GM19025 (cell line): ENCODE measurements around the gene YAP1.
"Not testable (repeated sequence)": the region's sequence is repeated elsewhere in the genome, so short reads cannot be mapped to it uniquely, and the experiment has no call there.

Experiments
- ATAC-seq: cut with Tn5 transposase; IDR thresholded peaks from one replicate; pipeline ENCODE4 v1.9.1; 2021; ENCODE audit warnings: mild to moderate bottlenecking, low read depth, moderate library complexity; ENCODE audit not compliant: unreplicated experiment

The YAP1 gene

DNA sequence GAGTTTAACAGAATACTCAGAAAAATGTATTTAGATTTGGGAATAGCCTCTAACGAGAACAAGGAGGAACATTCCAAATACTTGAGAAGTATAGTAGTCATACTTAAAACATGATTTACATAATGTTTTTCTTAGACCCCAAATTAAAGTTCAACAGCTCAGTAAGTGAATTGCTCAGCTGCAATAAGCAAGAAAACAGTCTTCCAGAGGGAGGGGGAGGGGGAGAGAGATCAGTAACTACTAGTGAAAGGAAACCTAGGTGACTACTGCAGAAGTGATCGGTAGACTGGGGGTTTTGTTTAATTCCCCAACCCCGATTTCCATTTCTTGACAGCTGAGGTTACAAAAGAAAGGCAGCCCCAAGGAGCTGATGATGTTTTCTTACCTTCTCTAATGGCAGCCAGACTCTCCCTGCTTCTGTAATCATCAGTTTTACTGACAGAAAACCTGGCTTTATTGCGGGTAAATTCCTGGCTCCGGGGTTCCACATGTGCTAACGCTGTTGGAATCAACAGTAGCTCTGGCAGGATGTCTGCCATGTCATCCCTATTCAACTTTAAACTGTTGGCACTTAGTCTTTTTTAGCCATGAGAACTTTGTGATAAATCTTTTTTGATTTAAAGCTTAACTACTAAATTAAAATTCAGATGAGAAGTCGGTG, 124.7 kb downstream of the YAP1 start:
- ATAC-seq = no peak

GRCh38 chr11:102237096-102237735, 127.0 kb downstream of the YAP1 start:
- ATAC-seq = no peak

- ATAC-seq = no peak
Observed at GRCh38 chr11:102238391-102238821, 128.2 kb downstream of the YAP1 start.

DNA sequence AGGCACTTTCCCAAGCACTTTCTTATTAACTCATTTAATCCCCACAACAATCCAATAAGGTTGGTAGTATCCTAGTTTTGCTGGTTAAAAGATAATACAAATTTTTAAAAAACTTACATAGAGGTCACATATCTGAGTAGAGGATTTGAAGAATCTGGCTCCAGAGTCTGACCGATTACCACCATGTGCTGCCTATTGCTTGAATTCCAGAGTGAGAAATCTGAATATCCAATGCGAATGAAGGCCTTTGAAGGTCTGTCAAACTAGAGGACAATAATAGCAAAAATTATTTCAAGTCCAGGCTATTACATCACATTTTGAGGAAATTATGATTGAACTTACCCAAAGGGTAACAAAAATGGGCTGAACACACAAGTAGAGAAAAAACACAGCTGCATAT, 129.2 kb downstream of the YAP1 start:
- ATAC-seq = no peak

DNA sequence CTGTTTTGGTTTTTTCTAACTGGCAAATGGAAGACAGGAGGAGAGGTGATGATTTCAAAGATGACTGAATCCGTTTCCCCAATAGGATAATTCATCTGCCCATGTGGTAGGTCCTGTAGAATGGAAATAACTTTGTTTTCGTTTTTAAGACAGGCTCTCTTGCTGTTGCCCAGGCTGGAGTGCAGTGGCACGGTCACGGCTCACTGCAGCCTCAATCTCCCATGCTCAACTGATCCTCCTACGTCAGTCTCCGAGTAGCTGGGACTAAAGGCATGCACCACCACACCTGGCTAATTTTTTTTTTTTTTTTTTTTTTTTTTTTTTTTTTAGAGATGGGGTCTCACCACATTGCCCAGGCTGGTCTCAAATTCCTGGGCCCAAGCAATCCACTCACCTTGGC, 129.7 kb downstream of the YAP1 start:
- ATAC-seq = no peak

GRCh38 chr11:102240502-102240901, 130.3 kb downstream of the YAP1 start:
- ATAC-seq = no peak

DNA sequence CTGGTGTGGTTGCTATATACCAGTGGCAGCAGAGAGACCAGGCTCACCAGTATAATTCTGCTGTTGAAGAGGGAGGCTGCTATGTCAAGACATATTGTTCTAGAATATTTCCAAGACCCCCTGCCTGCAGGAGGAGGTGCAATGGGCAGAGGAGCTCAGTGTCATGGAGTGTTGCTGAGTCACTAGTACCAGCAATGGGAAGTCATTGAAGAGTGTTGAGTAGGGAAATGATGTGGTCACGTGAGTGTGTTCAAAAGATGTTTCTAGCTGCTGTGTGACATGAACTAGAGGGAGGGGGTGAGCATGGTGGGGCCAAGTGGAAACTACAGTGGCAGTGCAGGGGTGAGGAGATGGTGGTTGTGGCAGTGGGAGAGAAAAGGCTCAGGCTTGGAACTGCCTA, 130.8 kb downstream of the YAP1 start:
- ATAC-seq = no peak

- no peak for ATAC-seq
Observed at GRCh38 chr11:102243399-102243884, 133.2 kb downstream of the YAP1 start.

GRCh38 chr11:102244681-102245409, 134.6 kb downstream of the YAP1 start:
- no peak for ATAC-seq

DNA sequence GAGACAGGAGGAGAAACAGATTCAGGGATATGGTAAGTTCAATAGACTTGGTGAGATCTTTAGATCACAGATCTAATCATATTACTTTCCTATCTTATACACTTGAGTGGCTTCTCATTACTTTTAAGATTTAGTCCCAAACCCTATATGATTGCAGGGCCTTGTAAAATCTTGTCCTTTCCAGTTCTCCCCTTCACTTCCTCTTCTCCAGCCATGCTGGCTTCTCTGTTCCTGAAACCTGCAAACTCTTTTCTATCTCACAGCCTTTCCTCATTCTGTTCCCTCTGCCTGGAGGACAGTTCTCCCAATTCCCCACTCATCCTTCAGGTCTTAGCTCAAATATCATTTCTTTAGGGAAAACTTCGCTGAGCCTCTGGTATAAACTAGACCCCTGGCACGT, 141.2 kb downstream of the YAP1 start:
- ATAC-seq = no peak

DNA sequence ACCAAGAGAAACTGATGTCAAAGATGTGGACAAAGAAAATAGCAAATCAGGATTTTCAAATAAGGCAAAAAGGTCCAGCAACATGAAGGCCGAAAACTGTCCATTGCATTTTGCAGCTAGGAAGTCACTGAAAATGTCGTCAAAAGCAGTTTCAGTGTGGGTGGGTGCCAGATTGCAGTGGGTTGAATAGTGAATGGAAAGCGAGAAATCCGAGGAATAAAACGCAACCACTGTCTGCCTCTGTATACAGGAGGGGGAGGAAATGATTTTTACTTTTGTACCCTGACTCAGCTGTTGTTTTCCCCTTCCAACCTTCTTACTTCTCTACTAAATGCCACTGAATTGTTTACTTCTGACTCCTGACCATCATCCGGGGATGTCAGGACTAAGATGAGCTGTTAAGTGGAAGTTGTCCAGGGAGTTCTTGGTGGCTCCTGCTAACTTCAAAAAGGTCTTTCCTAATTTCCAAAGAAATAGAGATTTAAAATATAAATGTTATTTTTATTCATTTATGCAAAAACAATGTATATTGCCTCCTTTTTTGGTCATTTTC, 142.2 kb downstream of the YAP1 start:
- ATAC-seq = no peak

DNA sequence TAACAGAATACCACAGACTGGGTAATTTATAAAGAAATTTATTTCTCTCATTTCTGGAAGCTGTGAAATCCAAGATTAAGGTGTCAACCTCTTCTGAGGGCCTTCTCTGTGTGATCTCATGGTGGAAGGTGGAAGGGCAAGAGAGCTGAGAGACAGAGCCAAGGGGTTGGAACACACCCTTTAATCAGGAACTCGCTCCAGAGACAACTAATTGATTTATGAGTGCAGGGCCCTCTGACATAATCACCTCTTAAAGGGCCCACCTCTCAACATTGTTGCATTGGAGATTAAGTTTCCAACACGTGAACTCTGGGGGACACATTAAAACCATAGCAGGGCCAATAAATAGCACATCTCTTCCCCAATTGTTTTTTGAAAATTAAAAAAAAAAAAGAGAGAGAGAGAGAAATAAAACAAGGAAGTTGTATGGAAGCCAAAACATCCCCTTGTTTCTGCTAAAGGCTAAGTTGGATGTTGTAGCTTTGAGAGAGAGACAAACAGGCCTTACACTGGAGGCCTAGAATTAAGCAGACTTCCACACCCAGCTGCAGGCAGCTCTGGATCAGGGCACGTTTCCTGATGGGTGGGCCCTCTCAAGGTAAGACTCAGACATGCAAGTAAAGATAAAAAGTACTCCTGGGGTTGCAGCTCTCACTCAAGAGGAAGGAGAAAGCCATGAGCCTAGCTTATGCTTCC, 142.9 kb downstream of the YAP1 start:
- no peak for ATAC-seq

DNA sequence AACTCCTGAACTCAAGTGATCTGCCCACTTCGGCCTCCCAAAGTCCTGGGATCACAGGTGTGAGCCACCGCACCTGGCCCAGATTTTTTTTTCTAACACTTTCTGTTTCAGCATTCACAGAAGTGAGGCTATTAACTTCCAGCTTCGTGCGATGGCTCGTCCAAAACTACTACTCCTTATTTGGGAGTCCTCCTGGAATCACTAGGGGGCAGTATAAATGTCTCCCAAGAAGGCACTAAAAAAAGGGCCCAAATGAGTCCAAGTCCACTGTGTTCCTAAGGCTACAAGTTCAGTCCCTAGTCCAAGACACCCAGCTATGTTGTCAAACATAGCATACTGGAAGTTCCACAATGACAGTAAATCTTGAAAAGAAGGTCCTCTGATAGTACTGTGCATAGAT, 143.8 kb downstream of the YAP1 start:
- ATAC-seq = no peak

- ATAC-seq = no peak
Observed at GRCh38 chr11:102256251-102256650, 146.0 kb downstream of the YAP1 start.

DNA sequence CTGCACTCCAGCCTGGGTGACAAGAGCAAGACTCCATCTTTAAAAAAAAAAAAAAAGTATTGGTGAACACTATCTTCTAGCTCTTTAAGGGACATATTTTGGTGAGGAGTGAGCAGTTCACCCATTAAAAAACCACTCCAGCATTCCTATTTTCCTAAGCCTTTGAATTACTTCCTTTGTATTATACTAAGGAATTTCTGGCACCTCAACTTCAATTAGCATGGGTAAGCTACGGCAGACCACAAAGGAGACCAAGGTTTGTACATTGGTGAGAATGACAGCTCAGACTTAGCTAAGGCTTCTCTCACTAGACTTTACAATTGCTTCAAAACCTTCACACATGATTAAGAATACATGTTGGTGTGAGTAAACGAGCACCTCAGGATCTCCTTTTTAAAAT, 150.0 kb downstream of the YAP1 start:
- no peak for ATAC-seq

DNA sequence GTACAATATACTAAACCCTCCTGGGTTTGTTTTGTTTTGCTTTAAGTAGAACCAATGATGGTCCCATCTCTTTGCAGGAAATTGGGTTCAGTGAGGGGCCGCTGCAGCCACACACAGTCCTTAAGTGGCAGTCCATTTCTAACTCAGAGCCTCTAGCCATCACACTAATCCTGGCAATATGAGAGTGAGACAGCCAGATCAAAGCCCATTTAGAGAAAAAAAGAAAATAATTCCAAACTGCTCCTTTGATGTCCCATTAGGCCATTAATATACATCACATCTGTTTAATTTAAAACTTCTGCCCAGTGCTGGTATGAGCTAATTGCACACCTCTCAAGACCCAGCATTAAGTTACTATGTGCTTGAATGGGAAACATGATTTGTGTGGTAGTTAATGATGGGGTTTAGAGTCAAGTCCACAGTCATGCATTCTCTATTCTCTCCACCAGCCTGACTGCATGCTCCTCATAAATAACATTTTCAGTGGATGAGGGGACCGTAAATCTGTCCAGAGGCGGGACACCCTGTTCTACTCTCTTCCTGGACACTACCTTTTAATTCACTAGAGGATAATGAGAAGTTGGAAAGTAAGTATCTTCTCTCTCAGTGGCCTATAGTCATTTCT, 153.2 kb downstream of the YAP1 start:
- no peak for ATAC-seq

- not testable (repeated sequence) for ATAC-seq
Observed at GRCh38 chr11:102264704-102265103, 154.5 kb downstream of the YAP1 start.

- ATAC-seq = no peak
Observed at GRCh38 chr11:102266099-102266498, 155.9 kb downstream of the YAP1 start.

DNA sequence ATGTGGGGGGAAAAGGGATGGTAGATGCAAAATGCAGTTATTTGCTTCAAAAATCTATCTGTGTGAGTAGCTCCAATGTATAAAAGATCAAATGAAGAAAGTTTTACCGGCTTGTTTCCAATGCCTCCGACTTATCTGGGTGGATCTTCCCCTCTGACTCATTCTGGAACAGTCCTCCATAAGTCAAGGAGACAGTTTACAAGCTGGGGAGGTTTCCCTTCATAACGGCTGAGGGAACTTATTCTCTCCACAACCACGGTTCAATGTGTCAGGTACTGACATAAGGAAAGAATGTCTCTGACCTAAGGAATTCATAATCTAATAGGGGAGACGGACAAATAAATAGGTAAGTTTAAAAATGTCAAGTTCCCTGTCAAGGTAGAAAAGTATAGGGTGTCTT, 157.4 kb downstream of the YAP1 start:
- no peak for ATAC-seq
